NOMO-1 treated with dmso at 0.1 percent for 144 hours (cell line): ENCODE measurements around the gene CHN2.

Experiments used
- DNase-seq: peaks from one replicate; lab custom pipeline; 2025; ENCODE audit not compliant: unreplicated experiment; lab: John Stamatoyannopoulos, UW

Gene CHN2

GRCh38 chr7:29422829-29423228 is 228.3 kb downstream of the CHN2 start:
- DNase-seq, result no peak

GRCh38 chr7:29424295-29424983 is 229.9 kb downstream of the CHN2 start:
- no peak for DNase-seq

DNA sequence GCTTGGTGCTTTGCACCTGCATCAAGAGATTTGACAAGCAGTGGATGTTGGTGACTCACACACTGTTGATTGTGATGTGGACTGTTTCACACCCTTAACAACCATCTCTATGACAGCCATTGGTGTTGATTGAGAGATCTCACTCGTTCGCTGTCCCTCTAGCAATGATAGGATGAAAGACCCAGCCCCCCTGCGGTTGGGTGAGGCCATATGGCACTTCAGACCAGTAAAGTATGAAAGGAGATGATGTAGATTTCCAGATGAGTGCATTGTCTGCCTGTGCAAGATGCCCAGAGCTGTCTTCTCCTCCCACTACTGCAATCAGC is 230.4 kb downstream of the CHN2 start:
- no peak for DNase-seq

DNA sequence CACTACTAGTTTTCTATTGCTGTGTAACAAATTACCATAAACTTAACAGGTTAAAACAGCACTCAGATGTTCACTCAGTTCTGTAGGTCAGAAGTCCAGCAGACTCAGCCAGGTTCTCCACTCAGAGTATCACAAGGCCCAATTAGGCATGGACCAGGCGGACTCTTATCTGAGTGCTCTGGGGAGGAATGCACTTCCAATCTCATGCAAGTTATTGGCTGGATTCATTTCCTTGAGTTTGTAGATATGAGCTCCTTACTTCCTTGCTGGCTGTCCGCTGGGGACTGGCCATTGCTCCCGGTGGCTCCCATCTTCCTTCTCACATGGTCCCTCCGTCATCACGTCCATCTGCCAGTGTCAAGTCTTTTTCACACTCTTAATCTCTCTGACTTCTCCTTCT is 232.0 kb downstream of the CHN2 start:
- DNase-seq, result no peak

GRCh38 chr7:29429401-29429800 is 234.8 kb downstream of the CHN2 start:
- no peak for DNase-seq

DNA sequence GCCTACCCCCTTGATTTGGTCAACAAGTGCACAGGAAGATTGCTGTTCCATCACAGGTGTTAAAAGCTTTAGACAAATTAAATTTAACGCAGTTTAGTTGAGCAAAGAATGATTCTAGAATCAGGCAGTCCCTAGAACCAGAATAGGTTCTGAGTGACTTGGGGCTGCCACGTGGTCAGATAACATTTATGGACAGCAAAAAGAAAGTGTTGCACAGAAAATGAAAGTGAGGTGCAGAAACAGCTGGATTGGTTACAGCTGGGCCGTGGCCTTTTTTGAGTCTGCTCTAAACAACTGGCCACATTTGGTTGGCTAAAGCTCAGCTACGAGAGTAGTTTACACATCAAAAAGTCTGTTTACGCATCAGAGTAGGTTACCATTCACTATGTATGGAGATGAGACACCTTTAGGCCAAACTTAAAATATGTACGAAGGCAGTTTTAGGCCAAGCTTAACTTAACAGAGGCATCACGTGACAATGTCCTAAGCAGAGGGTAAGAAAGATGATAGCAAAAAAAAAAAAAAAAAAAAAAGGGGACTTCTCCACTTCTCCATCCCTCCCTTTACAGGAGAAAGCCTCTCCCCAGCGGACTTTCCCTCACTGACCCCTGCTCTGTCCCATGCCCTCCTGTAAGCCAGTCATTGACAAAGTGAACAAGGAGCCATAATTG is 235.8 kb downstream of the CHN2 start:
- no peak for DNase-seq

GRCh38 chr7:29431686-29432085 is 237.1 kb downstream of the CHN2 start:
- no peak for DNase-seq

GRCh38 chr7:29432721-29433120 is 238.1 kb downstream of the CHN2 start:
- no peak for DNase-seq

DNA sequence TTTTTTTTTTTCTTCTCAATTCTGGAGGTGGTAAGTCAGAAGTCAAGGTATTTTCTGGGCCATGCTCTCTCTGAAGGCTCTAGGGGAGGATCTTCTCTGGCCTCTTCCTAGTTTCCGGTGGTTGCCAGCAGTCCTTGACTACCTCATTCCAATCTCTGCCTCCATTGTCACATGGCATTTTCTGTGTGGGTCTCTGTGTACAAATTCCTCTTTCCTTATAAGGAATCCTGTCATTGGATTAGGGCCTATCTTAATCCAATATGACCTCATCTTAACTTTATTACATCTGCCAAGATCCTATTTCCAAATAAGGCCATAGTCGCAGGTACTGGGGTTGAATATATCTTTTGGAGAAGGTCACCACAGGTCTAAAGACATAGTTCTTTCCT is 239.8 kb downstream of the CHN2 start:
- DNase-seq, result no peak

GRCh38 chr7:29435167-29435566 is 240.6 kb downstream of the CHN2 start:
- DNase-seq, result no peak

- DNase-seq, result no peak
These were observed 241.3 kb downstream of the CHN2 start for GRCh38 chr7:29435902-29436301.

DNA sequence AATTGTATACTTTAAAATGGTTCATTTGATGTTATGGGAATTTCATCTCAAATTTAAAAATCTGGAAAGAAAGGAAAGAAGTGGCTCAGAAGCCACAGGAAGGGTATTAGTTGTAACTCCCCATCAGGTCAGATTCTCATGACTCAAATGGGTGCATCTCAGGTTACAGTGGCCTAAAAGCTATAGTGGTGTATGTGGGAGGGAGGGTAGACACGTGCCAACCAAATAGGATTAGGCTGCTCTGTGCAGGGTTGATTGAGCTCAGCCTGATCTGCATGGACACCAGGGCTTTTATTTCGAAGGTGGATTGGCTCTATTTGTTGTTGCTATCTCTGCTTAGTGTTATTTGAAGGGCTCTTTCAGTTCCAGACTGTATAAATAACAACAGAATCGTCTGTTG is 247.6 kb downstream of the CHN2 start:
- DNase-seq, result no peak

GRCh38 chr7:29443552-29443951 is 249.0 kb downstream of the CHN2 start:
- DNase-seq, result no peak

DNA sequence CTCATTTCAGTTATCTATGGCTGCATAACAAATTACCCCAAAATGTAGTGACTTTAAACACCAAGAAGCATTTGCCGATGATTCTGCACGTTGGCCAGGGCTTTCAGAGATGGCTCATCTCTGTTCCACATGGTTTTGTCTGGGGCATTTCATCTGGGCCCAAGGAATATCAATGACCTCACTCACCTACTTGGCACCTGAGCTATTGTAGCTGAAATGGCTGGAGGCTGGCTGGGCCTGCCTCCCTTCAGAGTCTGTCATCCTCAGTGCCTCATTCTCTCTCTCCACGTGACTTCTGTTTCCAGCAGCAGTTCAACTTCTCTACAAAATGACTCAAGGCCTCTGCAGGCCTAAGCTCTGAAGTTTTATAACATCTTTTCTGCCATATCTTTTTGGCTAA is 249.7 kb downstream of the CHN2 start:
- no peak for DNase-seq

DNA sequence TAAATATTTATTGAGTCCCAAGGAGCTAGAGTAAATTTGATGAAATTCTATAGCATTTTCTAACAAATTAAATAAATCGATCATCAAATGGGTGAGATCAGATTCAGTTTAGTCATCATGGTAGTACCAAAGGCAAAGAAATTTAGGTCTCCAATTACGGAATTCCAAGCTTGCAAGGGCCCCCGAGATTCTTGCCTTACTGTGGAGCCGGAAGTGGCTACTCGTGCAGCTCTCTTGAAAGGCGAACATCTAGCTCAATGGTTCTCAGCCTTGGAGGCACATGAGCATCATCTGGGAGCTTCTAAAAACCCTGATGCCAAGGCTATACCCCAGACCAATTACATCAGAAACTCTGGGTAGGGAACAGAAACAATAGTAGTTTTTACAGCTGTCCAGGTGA is 251.2 kb downstream of the CHN2 start:
- DNase-seq, result no peak

DNA sequence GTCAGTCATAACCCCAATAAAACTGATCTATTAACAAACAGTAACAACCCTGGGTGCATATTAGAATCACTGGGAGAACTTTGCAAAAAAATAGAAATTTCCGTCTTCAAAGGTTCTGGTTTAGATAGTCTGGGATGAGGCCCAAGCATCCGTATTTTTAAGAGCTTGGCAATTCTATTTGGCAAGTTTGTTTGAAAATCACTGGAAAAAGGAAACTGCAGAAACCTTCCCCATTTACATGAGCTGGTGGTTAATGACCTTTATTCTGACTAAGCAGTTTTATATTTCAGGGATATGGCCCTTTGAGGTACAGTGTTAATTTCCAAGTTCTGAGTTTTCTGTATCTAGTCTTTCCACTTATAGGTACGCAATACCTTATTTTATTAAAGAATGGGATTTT is 253.3 kb downstream of the CHN2 start:
- DNase-seq, result no peak

DNA sequence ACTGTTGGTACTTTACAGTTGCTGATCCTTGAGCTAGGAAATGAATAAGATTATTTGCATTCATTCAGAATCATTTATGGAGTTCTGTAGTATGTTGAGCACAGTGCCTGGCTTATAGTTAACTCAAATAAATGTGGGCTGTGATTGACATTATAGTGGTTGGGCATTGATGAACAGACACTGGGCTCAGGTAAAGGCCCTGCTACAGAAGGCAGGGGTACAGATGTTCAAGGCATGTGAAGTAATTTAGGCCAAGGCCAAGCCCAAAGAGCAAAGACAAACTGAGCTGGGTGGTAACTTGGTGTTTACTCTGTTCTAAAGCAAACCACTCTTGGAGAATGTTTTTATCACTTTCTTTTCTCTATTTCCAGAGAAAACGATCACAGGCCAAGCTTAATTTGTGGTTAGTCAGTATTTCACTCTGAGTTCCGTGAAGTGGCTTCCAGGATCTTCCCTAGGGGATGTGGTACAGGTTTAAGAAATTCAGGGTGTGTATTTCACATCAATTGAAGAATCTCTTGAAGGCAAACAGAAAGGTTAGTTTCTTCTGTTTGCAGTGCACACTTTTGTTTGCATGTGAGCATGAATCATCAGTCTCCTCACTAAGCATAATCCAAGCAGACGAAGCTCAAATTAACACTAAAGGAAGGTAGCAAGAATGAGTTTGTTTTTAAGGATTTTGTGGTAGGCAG is 255.1 kb downstream of the CHN2 start:
- no peak for DNase-seq

- DNase-seq, result no peak
These were observed 258.4 kb downstream of the CHN2 start for GRCh38 chr7:29453021-29453420.

DNA sequence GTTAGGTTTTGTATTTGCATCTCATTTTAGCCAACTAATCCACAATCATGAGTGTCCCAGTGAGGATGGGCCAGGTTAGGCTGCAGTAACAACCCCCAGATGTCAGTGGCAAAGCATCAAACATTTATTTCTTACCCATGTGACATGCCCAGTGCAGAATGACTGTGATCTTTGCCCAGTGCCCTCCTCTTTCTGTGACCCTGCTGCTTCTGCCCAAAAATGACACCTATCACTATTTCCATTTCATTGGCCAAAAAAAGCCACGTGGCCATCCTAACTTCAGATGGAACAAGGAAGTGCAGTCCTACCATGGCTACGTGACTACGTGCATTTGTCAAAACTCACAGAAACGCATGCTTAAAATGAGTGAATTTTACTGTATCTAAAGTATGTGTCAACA is 259.9 kb downstream of the CHN2 start:
- no peak for DNase-seq

GRCh38 chr7:29454899-29455451 is 260.4 kb downstream of the CHN2 start:
- no peak for DNase-seq

DNA sequence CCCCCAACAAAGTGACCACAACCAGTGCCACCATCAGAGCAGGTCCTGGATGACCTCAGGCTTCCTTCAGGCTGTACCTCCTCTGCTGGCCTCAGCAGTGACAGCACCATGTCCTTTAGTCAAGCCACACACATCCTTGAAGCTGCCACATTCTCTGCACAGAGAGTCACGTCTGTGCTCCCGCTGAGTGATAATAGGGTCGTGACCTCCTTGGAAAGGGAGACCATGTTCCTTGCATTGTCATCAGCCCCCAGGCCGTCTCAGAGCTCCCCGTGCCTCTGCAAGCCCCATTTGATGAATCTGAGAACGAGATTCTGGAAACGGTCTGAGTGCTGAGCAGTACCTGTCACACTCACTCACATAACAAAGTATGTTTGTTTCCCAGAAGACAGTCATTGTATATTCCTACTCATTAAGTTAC is 262.6 kb downstream of the CHN2 start:
- no peak for DNase-seq

- no peak for DNase-seq
These were observed 263.0 kb downstream of the CHN2 start for GRCh38 chr7:29457565-29458011.
